Stimulated activated naive B cell treated with anti-CD40 and anti-IgM and Interleukin-4, amounts not matched to agents 10 μg/mL and 1 μg/mL and 100 μg/mL, for 72 hours (primary cell): ENCODE data around the gene DNAJC8.
A peak's percentile ranks its signal among the peaks of the same experiment; 100 is the strongest.

Experiments used
- ATAC-seq, 2 donors: fragments of 150-1000 bp; cut with Tn5 transposase; replicated peaks; 2 replicates each; pipeline ENCODE4 v1.10.0; 2021; ENCODE audit warnings: moderate library complexity in 1 of 2
- DNase-seq: peaks from one replicate; pipeline ENCODE4 v3.0.0; 2021
- H3K27ac Mint-ChIP-seq: one replicate; pipeline ENCODE4 v1.8.0; 2022; ENCODE audit warnings: mild to moderate bottlenecking, mixed read lengths
- H3K27me3 Mint-ChIP-seq, 2 donors: one replicate each; pipeline ENCODE4 v1.8.0; 2022; ENCODE audit warnings: mixed read lengths in 2 of 2
- H3K36me3 Mint-ChIP-seq, 2 donors: one replicate each; pipeline ENCODE4 v1.8.0; 2022; ENCODE audit warnings: mixed read lengths in 2 of 2, mild to moderate bottlenecking in 1 of 2
- H3K4me1 Mint-ChIP-seq, 2 donors: one replicate each; pipeline ENCODE4 v1.8.0; 2022; ENCODE audit warnings: mixed read lengths in 2 of 2, mild to moderate bottlenecking in 1 of 2
- H3K4me3 Mint-ChIP-seq, 2 donors: one replicate each; pipeline ENCODE4 v1.8.0; 2022; ENCODE audit warnings: mild to moderate bottlenecking in 2 of 2, mixed read lengths in 2 of 2, moderate library complexity in 1 of 2
- H3K9me3 Mint-ChIP-seq, 2 donors: one replicate each; pipeline ENCODE4 v1.8.0; 2022; ENCODE audit warnings: mixed read lengths in 2 of 2, mild to moderate bottlenecking in 1 of 2

DNAJC8 gene

GRCh38 chr1:28178690-28179485 lies 53.9 kb downstream of the DNAJC8 start:
- Mint-ChIP-seq H3K36me3 (peaks cover 0 to 4% of the 10 kb centered on the region in 2 donors), H3K9me3 (no peaks in the 10 kb centered on the region), H3K27ac (no peak overlapping the region), H3K4me3 (no peak overlapping the region), H3K4me1 (peaks cover 53 to 73% of the 10 kb centered on the region in 2 donors), H3K27me3 (peaks cover 0 to 4% of the 10 kb centered on the region in 2 donors)
- no peak for ATAC-seq
- no peak for DNase-seq

- Mint-ChIP-seq H3K27ac (peak within 1 kb of the TSS; percentile 44), H3K4me1 (peaks cover 61 to 87% of the 10 kb centered on the region in 2 donors), H3K4me3 (peak within 1 kb of the TSS; percentile 62 to 73), H3K27me3 (peaks cover 0 to 4% of the 10 kb centered on the region in 2 donors), H3K9me3 (no peaks in the 10 kb centered on the region), H3K36me3 (peaks cover 0 to 4% of the 10 kb centered on the region in 2 donors)
- ATAC-seq (peak; percentile 77 to 79), DNase-seq (peak; percentile 63)
These were observed 56.0 kb downstream of the DNAJC8 start, which contains the start of gene PTAFR for GRCh38 chr1:28176492-28177470. TSS of gene PTAFR (minus strand) at chr1:28176690. CDS start at chr1:28151021, 25,669 bp downstream.

GRCh38 chr1:28175955-28176485 lies 56.8 kb downstream of the DNAJC8 start:
- no peaks in the 10 kb centered on the region for H3K9me3 Mint-ChIP-seq
- ATAC-seq = no peak
- no peak for DNase-seq
- peaks cover 66 to 91% of the 10 kb centered on the region in 2 donors for H3K4me1 Mint-ChIP-seq
- peak overlapping the region in 1 of 2 donors; percentile 26 for H3K4me3 Mint-ChIP-seq
- H3K27me3 Mint-ChIP-seq = peaks cover 0 to 4% of the 10 kb centered on the region in 2 donors
- H3K27ac Mint-ChIP-seq = no peak overlapping the region
- peaks cover 0 to 4% of the 10 kb centered on the region in 2 donors for H3K36me3 Mint-ChIP-seq

- Mint-ChIP-seq H3K4me1 (peaks cover 68 to 91% of the 10 kb centered on the region in 2 donors), H3K27ac (peak overlapping the region; percentile 27), H3K36me3 (peaks cover 0 to 4% of the 10 kb centered on the region in 2 donors), H3K27me3 (peaks cover 0 to 4% of the 10 kb centered on the region in 2 donors), H3K4me3 (peak overlapping the region in 1 of 2 donors; percentile 34), H3K9me3 (no peaks in the 10 kb centered on the region)
- DNase-seq (no peak), ATAC-seq (no peak)
These were observed 58.9 kb downstream of the DNAJC8 start for GRCh38 chr1:28173980-28174297.

- Mint-ChIP-seq H3K4me1 (peaks cover 65 to 91% of the 10 kb centered on the region in 2 donors), H3K4me3 (peak overlapping the region in 1 of 2 donors; percentile 34), H3K9me3 (no peaks in the 10 kb centered on the region), H3K27me3 (peaks cover 0 to 4% of the 10 kb centered on the region in 2 donors), H3K27ac (peak overlapping the region; percentile 27), H3K36me3 (no peaks in the 10 kb centered on the region)
- DNase-seq (no peak), ATAC-seq (no peak)
These were observed 59.5 kb downstream of the DNAJC8 start for GRCh38 chr1:28173151-28173979.

GRCh38 chr1:28172713-28173150 lies 60.1 kb downstream of the DNAJC8 start:
- peak; percentile 86 for DNase-seq
- Mint-ChIP-seq H3K4me1 (peaks cover 64 to 90% of the 10 kb centered on the region in 2 donors), H3K27me3 (peaks cover 0 to 3% of the 10 kb centered on the region in 2 donors), H3K9me3 (no peaks in the 10 kb centered on the region), H3K36me3 (no peaks in the 10 kb centered on the region), H3K27ac (peak overlapping the region; percentile 72), H3K4me3 (peak overlapping the region; percentile 21 to 52)
- ATAC-seq = peak; percentile 81 to 83

GRCh38 chr1:28171246-28171645 lies 61.6 kb downstream of the DNAJC8 start:
- Mint-ChIP-seq H3K27ac (no peak overlapping the region), H3K27me3 (no peaks in the 10 kb centered on the region), H3K4me1 (peaks cover 51 to 75% of the 10 kb centered on the region in 2 donors), H3K4me3 (peak overlapping the region in 1 of 2 donors; percentile 42), H3K36me3 (no peaks in the 10 kb centered on the region), H3K9me3 (no peaks in the 10 kb centered on the region)
- DNase-seq = no peak
- peak in 1 of 2 donors; percentile 17 for ATAC-seq

GRCh38 chr1:28170001-28170596 lies 62.7 kb downstream of the DNAJC8 start:
- no peak for DNase-seq
- no peaks in the 10 kb centered on the region for H3K27me3 Mint-ChIP-seq
- no peak overlapping the region for H3K4me3 Mint-ChIP-seq
- H3K4me1 Mint-ChIP-seq = peaks cover 41 to 64% of the 10 kb centered on the region in 2 donors
- H3K36me3 Mint-ChIP-seq = no peaks in the 10 kb centered on the region
- no peak for ATAC-seq
- H3K27ac Mint-ChIP-seq = peak overlapping the region; percentile 5
- H3K9me3 Mint-ChIP-seq = no peaks in the 10 kb centered on the region

- no peak overlapping the region for H3K27ac Mint-ChIP-seq
- H3K9me3 Mint-ChIP-seq = no peaks in the 10 kb centered on the region
- H3K27me3 Mint-ChIP-seq = peaks cover 0 to 7% of the 10 kb centered on the region in 2 donors
- DNase-seq = no peak
- H3K4me3 Mint-ChIP-seq = no peak overlapping the region
- no peak for ATAC-seq
- H3K4me1 Mint-ChIP-seq = peaks cover 7 to 13% of the 10 kb centered on the region in 2 donors
- H3K36me3 Mint-ChIP-seq = peaks cover 3% of the 10 kb centered on the region in 2 donors
These were observed 69.2 kb downstream of the DNAJC8 start for GRCh38 chr1:28163496-28164161.

GRCh38 chr1:28162151-28162550 lies 70.7 kb downstream of the DNAJC8 start:
- peaks cover 0 to 8% of the 10 kb centered on the region in 2 donors for H3K27me3 Mint-ChIP-seq
- DNase-seq (no peak), ATAC-seq (no peak)
- peaks cover 3% of the 10 kb centered on the region in 2 donors for H3K36me3 Mint-ChIP-seq
- H3K4me1 Mint-ChIP-seq = peaks cover 7 to 8% of the 10 kb centered on the region in 2 donors
- no peaks in the 10 kb centered on the region for H3K9me3 Mint-ChIP-seq
- no peak overlapping the region for H3K4me3 Mint-ChIP-seq
- no peak overlapping the region for H3K27ac Mint-ChIP-seq

GRCh38 chr1:28161751-28162150 lies 71.1 kb downstream of the DNAJC8 start:
- DNase-seq (no peak), ATAC-seq (no peak)
- Mint-ChIP-seq H3K9me3 (no peaks in the 10 kb centered on the region), H3K4me1 (peaks cover 7 to 8% of the 10 kb centered on the region in 2 donors), H3K27ac (no peak overlapping the region), H3K27me3 (peaks cover 0 to 8% of the 10 kb centered on the region in 2 donors), H3K36me3 (peaks cover 3% of the 10 kb centered on the region in 2 donors), H3K4me3 (no peak overlapping the region)

GRCh38 chr1:28160782-28161266 lies 72.0 kb downstream of the DNAJC8 start:
- Mint-ChIP-seq H3K36me3 (peaks cover 3% of the 10 kb centered on the region in 2 donors), H3K9me3 (no peaks in the 10 kb centered on the region), H3K27me3 (peaks cover 0 to 8% of the 10 kb centered on the region in 2 donors), H3K27ac (no peak overlapping the region), H3K4me1 (peaks cover 7 to 8% of the 10 kb centered on the region in 2 donors), H3K4me3 (no peak overlapping the region)
- ATAC-seq (no peak), DNase-seq (no peak)
